Adrenal gland (tissue), 12 donors: ENCODE data around the gene BCL2. TPM values are rescaled to one million over a fixed set of nuclear protein-coding genes. Genes with fewer than 3 reads are reported as not detected.

Source experiments
- DNase-seq, 7 donors: peaks; one replicate each; pipeline ENCODE4 v3.0.0-alpha.2; 2019 to 2020
- H3K27ac ChIP-seq, 5 donors: fragments of 200-600 bp; sonication (generic) in 4 of 5; 1 replicate in 3 of 5; 2 replicates in 2 of 5; pipeline versions ENCODE4 v1.5.1 to v1.8.0; 2016 to 2020; ENCODE audit warnings: mild to moderate bottlenecking in 1 of 5
- H3K27me3 ChIP-seq: fragments of 200-600 bp; 2 replicates; pipeline ENCODE4 v1.8.0; 2021
- H3K36me3 ChIP-seq, 2 donors: fragments of 200-600 bp; replicated peaks in 1 of 2; 1 replicate in 1 of 2; 2 replicates in 1 of 2; pipeline versions ENCODE4 v1.5.1 to v1.8.0; 2018 to 2022
- H3K4me1 ChIP-seq, 2 donors: fragments of 200-600 bp; replicated peaks in 1 of 2; 1 replicate in 1 of 2; 2 replicates in 1 of 2; pipeline versions ENCODE4 v1.5.1 to v1.8.0; 2018 to 2021
- H3K4me3 ChIP-seq, 4 donors: fragments of 200-600 bp; sonication (generic) in 3 of 4; one replicate each; pipeline ENCODE4 v1.5.1; 2016 to 2018
- H3K9me3 ChIP-seq, 3 donors: fragments of 200-600 bp; sonication (generic) in 1 of 3; replicated peaks in 1 of 3; 1 replicate in 2 of 3; 2 replicates in 1 of 3; pipeline versions ENCODE4 v1.5.1 to v1.8.0; 2016 to 2021
- CTCF ChIP-seq, 6 experiments: fragments of 450-650 bp in 4 of 6; fragments of 200-600 bp in 2 of 6; sonication (generic) in 1 of 6; IDR thresholded peaks; 1 replicate in 5 of 6; 2 replicates in 1 of 6; pipeline versions ENCODE4 v1.5.1 to v1.8.0; 2016 to 2021; ENCODE audit warnings: antibody characterized with exemption in 6 of 6, mild to moderate bottlenecking in 2 of 6, moderate library complexity in 1 of 6
- POLR2A ChIP-seq, 2 donors: fragments of 450-650 bp; IDR thresholded peaks; one replicate each; pipeline ENCODE4 v1.6.1; 2017; ENCODE audit warnings: antibody characterized with exemption in 2 of 2, mild to moderate bottlenecking in 2 of 2, moderate library complexity in 1 of 2
- WGBS, 4 donors: extraction: QIAGEN DNeasy Blood & Tissue Kit in 2 of 4; methylation state at CpG; one replicate each; pipeline versions ENCODE4 v1.1.5 to v1.1.7; 2013 to 2017; 5-methylcytosine and 5-hydroxymethylcytosine counted together
- intact Hi-C, 2 donors: fragments of 100-400 bp; cut with DNase I; formaldehyde crosslinking; loops; one replicate each; pipeline versions ENCODE4 v1.14.1 to v1.15.0; 2022 to 2023
- polyA plus RNA-seq, 3 donors: library from polyadenylated mRNA; stranded (reverse); fragments of 200-250 nt in 2 of 3; fragments of 350-450 nt in 1 of 3; fragmentation: Illumina TruSeq in 1 of 3; extraction: RNeasy Lipid Tissue Mini Kit (QIAGEN cat#74804) in 1 of 3; gene quantifications; one replicate each; pipeline ENCODE4 v1.2.3, GENCODE V29; 2013 to 2014
- total RNA-seq, 9 donors: library from RNA; depleted of rRNA in 4 of 9; stranded (reverse); fragments of >200 nt in 4 of 9; fragments of 120-200 nt in 1 of 9; fragmentation: NEBNext Ultra II Directional in 1 of 9; extraction: Animal tissue kit (Norgen Biotek cat#: 25700) in 1 of 9; gene quantifications; one replicate each; pipeline versions ENCODE4 v1.1.0 to v1.2.4, GENCODE V29; 2013 to 2023
- donor health status: healthy with polysubstance abuse.
- donor health status: Bipolar disorder and iron deficiency.
- donor health status: DM: yes; HTN: yes; CAD: no.
- donor health status: DM: no; HTN: no; CAD: no.
- donor health status: DM: no; HTN: no; CAD: no.
- donor health status: DM: yes; HTN: yes; CAD: no.

BCL2 gene
- total and polyA plus RNA-seq, 12 donors: 0.85 to 7.7 (median 3.4) TPM

- intact Hi-C loops: no loop called here
- no peaks in the 10 kb centered on the region for H3K36me3 ChIP-seq
- no peaks in the 10 kb centered on the region for H3K27me3 ChIP-seq
- H3K27ac ChIP-seq: no peak overlapping the region
- peaks cover 0 to 8% of the 10 kb centered on the region in 2 donors for H3K4me1 ChIP-seq
- no peak for DNase-seq
- TF ChIP-seq POLR2A (IDR thresholded peaks at IDR 0.05) (no peak), CTCF (IDR thresholded peaks at IDR 0.05) (no peak)
- H3K4me3 ChIP-seq: no peak overlapping the region
- H3K9me3 ChIP-seq: no peaks in the 10 kb centered on the region
- 74 to 87% (median 84%) methylated on average over 5 of the region's 5 CpGs for WGBS, 4 donors
These were observed 210.5 kb downstream of the BCL2 start for GRCh38 chr18:63109022-63109421.

GRCh38 chr18:63107931-63108330 lies 211.6 kb downstream of the BCL2 start:
- no peak for DNase-seq
- intact Hi-C loops: no loop called here
- WGBS, 4 donors: 84 to 89% (median 86%) methylated on average over 7 of the region's 7 CpGs

GRCh38 chr18:63107171-63107845 lies 212.3 kb downstream of the BCL2 start:
- no peak overlapping the region for H3K4me3 ChIP-seq
- H3K36me3 ChIP-seq: no peaks in the 10 kb centered on the region
- H3K4me1 ChIP-seq: peaks cover 0 to 6% of the 10 kb centered on the region in 2 donors
- 59 to 65% (median 60%) methylated on average over 6 of the region's 6 CpGs for WGBS, 4 donors
- no peak for DNase-seq
- no peaks in the 10 kb centered on the region for H3K9me3 ChIP-seq
- TF ChIP-seq POLR2A (IDR thresholded peaks at IDR 0.05) (no peak), CTCF (IDR thresholded peaks at IDR 0.05) (no peak)
- peaks cover 3% of the 10 kb centered on the region for H3K27me3 ChIP-seq
- no peak overlapping the region for H3K27ac ChIP-seq
- intact Hi-C loops: no loop called here

More at GRCh38 chr18:63107931-63108330, 211.6 kb downstream of the BCL2 start:
- Histone ChIP-seq H3K4me3 (no peak overlapping the region), H3K27ac (no peak overlapping the region), H3K4me1 (peaks cover 0 to 8% of the 10 kb centered on the region in 2 donors), H3K36me3 (no peaks in the 10 kb centered on the region), H3K9me3 (no peaks in the 10 kb centered on the region), H3K27me3 (peaks cover under 1% of the 10 kb centered on the region)
- TF ChIP-seq CTCF (IDR thresholded peaks at IDR 0.05): no peak
- no peak for TF ChIP-seq POLR2A (IDR thresholded peaks at IDR 0.05)

GRCh38 chr18:63106727-63107126 lies 212.8 kb downstream of the BCL2 start:
- H3K9me3 ChIP-seq: no peaks in the 10 kb centered on the region
- H3K4me3 ChIP-seq: no peak overlapping the region
- intact Hi-C loops: no loop called here
- H3K36me3 ChIP-seq: no peaks in the 10 kb centered on the region
- peaks cover 3% of the 10 kb centered on the region for H3K27me3 ChIP-seq
- TF ChIP-seq CTCF (IDR thresholded peaks at IDR 0.05) (no peak), POLR2A (IDR thresholded peaks at IDR 0.05) (no peak)
- no peak for DNase-seq
- WGBS, 4 donors: 73 to 89% (median 87%) methylated on average over 3 of the region's 3 CpGs
- peaks cover 0 to under 1% of the 10 kb centered on the region in 2 donors for H3K4me1 ChIP-seq
- no peak overlapping the region for H3K27ac ChIP-seq
